Natural killer cell treated with Interleukin-12 subunit alpha and Interleukin-12 subunit beta and Interleukin-15 and Interleukin-18, amount 100 ng/mL, for 72 hours (primary cell): ENCODE data around the gene DPP9. TPM values are rescaled to one million over a fixed set of nuclear protein-coding genes. Genes with fewer than 3 reads are reported as not detected.
"Not testable (repeated sequence)": the region's sequence is repeated elsewhere in the genome, so short reads cannot be mapped to it uniquely, and the experiment has no call there.

Source experiments
- ATAC-seq, 2 donors: fragments of 150-1000 bp; cut with Tn5 transposase in 1 of 2; sonication (Bioruptor Pico), chemical (Tn5 transposase) in 1 of 2; 2 replicates each; pipeline ENCODE4 v1.10.0; 2021
- DNase-seq: peaks from one replicate; pipeline ENCODE4 v3.0.0; 2022; ENCODE audit warnings: low spot score
- H3K27ac Mint-ChIP-seq, 2 donors: 1 replicate in 1 of 2; 2 replicates in 1 of 2; pipeline ENCODE4 v1.8.0; 2022; ENCODE audit warnings: mixed read lengths in 2 of 2, mild to moderate bottlenecking in 1 of 2, moderate library complexity in 1 of 2
- H3K27me3 Mint-ChIP-seq, 2 donors: 1 replicate in 1 of 2; 2 replicates in 1 of 2; pipeline ENCODE4 v1.8.0; 2022; ENCODE audit warnings: mixed read lengths in 2 of 2
- H3K36me3 Mint-ChIP-seq: one replicate; pipeline ENCODE4 v1.8.0; 2022; ENCODE audit warnings: mixed read lengths
- H3K4me1 Mint-ChIP-seq, 2 donors: 1 replicate in 1 of 2; 2 replicates in 1 of 2; pipeline ENCODE4 v1.8.0; 2022; ENCODE audit warnings: low read depth in 2 of 2, mixed read lengths in 2 of 2, mild to moderate bottlenecking in 1 of 2
- H3K4me3 Mint-ChIP-seq: one replicate; pipeline ENCODE4 v1.8.0; 2022; ENCODE audit warnings: mixed read lengths
- H3K9me3 Mint-ChIP-seq: 2 replicates; pipeline ENCODE4 v1.8.0; 2022; ENCODE audit warnings: mixed read lengths
- total RNA-seq, 2 donors: library from RNA; stranded (reverse); gene quantifications; one replicate each; pipeline ENCODE4 v1.2.3, GENCODE V29; 2022

The DPP9 gene
- total RNA-seq, 2 donors from 2014 or later = 125 to 175 TPM

DNA sequence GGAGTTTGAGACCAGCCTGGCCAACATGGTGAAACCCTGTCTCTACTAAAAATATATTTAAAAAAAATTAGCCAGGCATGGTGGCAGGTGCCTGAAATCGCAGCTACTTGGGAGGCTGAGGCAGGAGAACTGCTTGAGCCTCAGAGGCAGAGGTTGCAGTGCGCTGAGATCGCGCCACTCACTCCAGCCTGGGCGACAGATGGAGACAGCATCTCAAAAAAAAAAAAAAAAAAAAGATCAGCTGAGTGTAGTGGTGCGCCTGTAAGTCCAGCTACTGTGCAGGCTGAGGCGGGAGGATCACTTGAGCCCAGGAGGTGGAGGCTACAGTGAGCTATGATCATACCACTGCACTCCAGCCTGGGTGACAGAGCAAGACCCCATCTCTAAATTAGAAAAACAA is 43.6 kb downstream of the DPP9 start:
- not testable (repeated sequence) for H3K4me1 Mint-ChIP-seq, H3K9me3 Mint-ChIP-seq, H3K27me3 Mint-ChIP-seq, DNase-seq, H3K27ac Mint-ChIP-seq, H3K4me3 Mint-ChIP-seq, ATAC-seq, H3K36me3 Mint-ChIP-seq

DNA sequence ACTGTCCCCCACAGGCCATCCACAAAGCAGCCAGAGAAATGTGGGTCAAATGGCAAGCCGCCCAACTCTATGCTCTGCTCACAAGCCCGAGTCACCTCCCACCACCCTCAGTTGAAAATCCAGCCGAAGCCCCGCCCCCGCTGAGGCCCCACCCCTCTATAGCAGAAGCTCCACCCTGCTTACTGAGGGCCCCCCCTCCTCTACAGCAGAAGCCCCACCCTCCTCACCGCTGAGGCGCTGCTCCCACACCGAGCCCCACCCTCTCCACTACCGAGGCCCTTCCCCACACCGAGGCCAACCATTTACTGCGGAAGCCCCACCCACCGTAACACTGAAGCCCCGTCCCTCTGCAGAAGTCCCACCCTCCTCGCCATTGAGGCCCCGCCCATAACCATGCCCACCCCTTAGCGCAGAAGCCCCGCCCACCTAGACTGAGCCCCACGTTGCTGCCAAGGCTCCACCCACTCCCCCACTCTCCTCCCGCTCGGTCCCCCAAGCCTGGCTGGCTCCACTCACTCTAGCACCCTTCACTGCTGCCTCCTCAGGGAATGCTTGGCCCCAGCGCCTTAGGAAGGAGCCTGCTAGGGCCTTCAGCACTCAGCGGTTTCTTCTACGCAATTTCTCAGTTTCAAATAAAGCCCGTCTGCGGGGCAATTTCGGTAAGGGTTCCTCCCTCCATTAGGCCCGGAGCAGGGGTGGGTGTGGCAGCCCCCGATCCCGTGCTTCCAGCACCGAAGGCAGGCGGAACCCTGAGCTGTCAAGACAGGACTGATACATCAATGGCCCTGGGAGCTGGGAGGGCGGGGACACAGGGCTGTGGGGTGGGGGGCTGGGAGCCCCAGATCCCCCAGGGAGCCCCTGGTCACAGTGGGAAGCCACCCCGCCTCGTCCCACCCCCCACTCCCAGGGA is 44.5 kb downstream of the DPP9 start:
- ATAC-seq = peak; percentile 32 to 59
- no peak for DNase-seq
- Mint-ChIP-seq H3K27me3 (no peaks in the 10 kb centered on the region), H3K4me1 (no peaks in the 10 kb centered on the region), H3K27ac (peak overlapping the region in 1 of 2 donors; percentile 45), H3K9me3 (no peaks in the 10 kb centered on the region), H3K4me3 (no peak overlapping the region), H3K36me3 (no peaks in the 10 kb centered on the region)

GRCh38 chr19:4676955-4677731 is 46.5 kb downstream of the DPP9 start:
- H3K9me3 Mint-ChIP-seq = no peaks in the 10 kb centered on the region
- no peaks in the 10 kb centered on the region for H3K27me3 Mint-ChIP-seq
- no peaks in the 10 kb centered on the region for H3K4me1 Mint-ChIP-seq
- no peak overlapping the region for H3K27ac Mint-ChIP-seq
- H3K4me3 Mint-ChIP-seq = no peak overlapping the region
- ATAC-seq (no peak), DNase-seq (no peak)
- H3K36me3 Mint-ChIP-seq = no peaks in the 10 kb centered on the region

DNA sequence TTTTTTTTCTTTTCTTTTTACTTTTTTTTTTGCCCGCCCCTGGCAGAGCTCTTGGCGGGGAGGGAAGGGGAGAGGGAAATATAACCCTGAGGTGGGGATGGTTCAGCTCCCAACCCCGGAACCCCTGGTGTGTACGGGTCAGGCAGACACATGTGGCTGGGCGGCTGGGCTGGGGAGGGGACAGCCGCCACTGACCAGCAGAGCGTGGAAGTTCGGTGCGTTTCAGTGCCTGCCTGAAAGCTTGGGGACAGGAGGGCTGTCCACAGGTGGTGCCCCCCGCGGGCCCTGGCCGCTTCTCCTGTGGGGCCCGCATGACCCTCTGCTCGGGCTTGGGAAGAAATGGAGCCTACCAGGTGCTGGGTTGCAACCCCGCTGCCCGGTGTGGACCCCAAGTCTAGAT is 48.3 kb downstream of the DPP9 start:
- no peaks in the 10 kb centered on the region for H3K27me3 Mint-ChIP-seq

DNA sequence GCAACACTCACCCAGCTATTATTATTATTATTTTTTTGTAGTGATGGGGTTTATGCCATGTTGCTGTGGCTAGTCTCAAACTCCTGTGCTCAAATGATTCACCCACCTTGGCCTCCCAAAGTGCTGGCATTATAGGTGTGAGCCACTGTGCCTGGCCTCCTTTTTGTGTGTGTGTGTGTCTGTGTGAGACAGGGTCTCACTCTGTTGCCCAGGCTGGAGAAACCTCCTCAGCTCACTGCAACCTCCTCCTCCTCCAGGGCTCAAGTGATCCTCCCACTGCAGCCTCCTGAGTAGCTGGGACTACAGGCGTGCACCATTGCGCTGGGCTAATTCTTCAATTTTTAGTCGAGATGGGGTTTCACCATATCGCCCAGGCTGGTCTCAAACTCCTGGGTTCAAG is 49.9 kb downstream of the DPP9 start:
- Mint-ChIP-seq H3K27me3 (no peaks in the 10 kb centered on the region), H3K9me3 (no peaks in the 10 kb centered on the region), H3K36me3 (no peaks in the 10 kb centered on the region), H3K27ac (peak overlapping the region in 1 of 2 donors; percentile 42), H3K4me1 (peaks cover 0 to 9% of the 10 kb centered on the region in 2 donors), H3K4me3 (no peak overlapping the region)
- no peak for ATAC-seq
- no peak for DNase-seq

More for the DNA sequence above, 48.3 kb downstream of the DPP9 start:
- no peak overlapping the region for H3K27ac Mint-ChIP-seq
- H3K9me3 Mint-ChIP-seq = no peaks in the 10 kb centered on the region
- no peaks in the 10 kb centered on the region for H3K36me3 Mint-ChIP-seq
- no peak overlapping the region for H3K4me3 Mint-ChIP-seq
- ATAC-seq (no peak), DNase-seq (no peak)
- H3K4me1 Mint-ChIP-seq = no peaks in the 10 kb centered on the region

DNA sequence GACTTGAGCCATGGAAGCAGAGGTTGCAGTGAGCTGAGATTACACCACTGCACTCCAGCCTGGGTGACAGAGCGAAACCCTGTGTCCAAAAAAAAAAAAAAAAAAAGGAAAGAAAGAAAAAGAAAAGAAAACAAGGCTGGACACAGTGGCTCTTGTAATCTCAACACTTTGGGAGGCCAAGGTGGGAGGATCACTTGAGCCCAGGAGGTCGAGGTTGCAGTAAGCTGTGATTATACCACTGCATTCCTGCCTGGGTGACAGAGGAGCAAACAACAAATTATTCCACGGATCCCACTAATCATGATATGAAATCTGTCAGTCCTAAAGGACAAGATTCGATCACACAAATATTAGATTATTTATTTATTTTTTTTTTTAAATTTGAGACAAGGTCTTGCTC is 50.4 kb downstream of the DPP9 start:
- DNase-seq (no peak), ATAC-seq (no peak)
- Mint-ChIP-seq H3K27me3 (no peaks in the 10 kb centered on the region), H3K4me3 (no peak overlapping the region), H3K36me3 (peaks cover 5% of the 10 kb centered on the region), H3K9me3 (no peaks in the 10 kb centered on the region), H3K27ac (no peak overlapping the region), H3K4me1 (peaks cover 5 to 13% of the 10 kb centered on the region in 2 donors)

DNA sequence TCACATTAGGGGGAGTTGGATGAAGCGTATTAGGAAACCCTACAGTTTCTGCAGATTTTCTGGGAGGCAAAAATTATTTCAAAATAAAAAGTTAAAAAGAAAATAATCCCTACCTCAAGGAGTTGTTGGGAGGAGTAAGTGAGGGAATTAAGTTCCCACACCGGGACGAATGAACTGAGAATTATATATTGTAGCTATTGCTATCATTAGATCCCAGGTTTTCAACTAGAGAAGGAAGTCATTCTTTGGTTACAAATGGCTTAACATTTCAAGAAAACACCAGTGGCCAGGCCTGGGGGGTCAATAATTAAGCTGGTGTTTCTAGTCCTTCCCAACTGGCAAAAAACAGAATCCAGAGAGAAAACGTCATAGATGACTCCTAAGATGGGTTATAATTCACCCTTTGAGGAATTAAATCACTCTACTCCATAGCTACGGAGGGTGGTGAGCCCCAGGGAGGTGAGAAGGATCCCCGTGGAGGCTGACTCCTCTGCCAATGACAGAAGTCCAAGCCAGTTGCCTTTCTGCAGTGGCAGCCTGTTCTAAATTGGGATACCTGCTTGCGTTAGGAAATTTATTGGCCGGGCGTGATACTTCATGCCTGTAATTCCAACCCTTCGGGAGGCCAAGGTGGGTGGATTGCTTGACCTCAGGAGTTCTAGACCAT is 52.3 kb downstream of the DPP9 start:
- peaks cover 6% of the 10 kb centered on the region for H3K36me3 Mint-ChIP-seq
- H3K27me3 Mint-ChIP-seq = no peaks in the 10 kb centered on the region
- no peak for ATAC-seq
- peaks cover 6 to 15% of the 10 kb centered on the region in 2 donors for H3K4me1 Mint-ChIP-seq
- no peak overlapping the region for H3K27ac Mint-ChIP-seq
- H3K9me3 Mint-ChIP-seq = no peaks in the 10 kb centered on the region
- peak overlapping the region; percentile 11 for H3K4me3 Mint-ChIP-seq
- no peak for DNase-seq

DNA sequence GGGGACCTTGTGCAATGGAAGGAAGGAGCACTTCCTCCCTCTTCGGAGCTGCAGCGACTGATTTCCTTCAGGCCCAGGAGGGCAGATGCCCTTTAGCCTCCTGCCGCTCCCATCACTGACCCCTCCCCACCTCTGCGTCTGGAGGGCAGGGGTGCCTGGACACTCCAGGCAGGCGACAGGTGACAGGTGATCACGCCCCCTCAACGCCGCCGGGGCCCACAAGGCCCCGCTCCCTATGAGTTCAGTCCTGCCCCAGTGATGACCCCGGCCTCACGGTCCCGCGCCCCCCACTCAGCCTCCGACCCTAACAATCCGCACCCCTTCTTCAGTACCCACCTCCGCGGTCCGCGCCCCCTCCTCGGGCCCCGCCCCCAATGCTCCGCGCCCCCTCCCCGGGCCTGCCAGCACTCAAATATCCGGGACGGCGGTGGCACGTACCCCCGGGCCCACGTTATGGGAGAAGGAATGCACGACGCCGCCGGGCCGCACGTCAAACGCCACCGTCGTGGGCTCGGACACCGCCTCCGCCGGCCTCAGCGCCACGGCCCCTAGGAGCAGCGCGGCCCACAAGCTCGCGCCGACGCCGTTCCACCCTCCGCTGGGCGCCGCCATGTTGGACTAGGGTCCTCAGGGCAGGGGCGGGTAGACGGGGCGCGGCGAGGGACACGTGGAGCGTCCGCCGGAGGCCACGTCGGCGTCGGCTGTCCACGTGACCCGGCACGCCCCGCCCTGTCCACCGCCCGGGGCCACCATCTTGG is 53.7 kb downstream of the DPP9 start, which contains the start of gene MYDGF:
Gene MYDGF, minus strand, starts transcription at position 620 of the 758 bp plus-strand sequence. Its CDS starts 8 bp downstream, at position 612.
- Mint-ChIP-seq H3K4me3 (peak within 1 kb of the TSS; percentile 86), H3K27me3 (no peaks in the 10 kb centered on the region), H3K9me3 (no peaks in the 10 kb centered on the region), H3K36me3 (peaks cover 6% of the 10 kb centered on the region), H3K27ac (peak within 1 kb of the TSS; percentile 79 to 92), H3K4me1 (peaks cover 6 to 15% of the 10 kb centered on the region in 2 donors)
- peak; percentile 96 for DNase-seq
- peak; percentile 99 for ATAC-seq

DNA sequence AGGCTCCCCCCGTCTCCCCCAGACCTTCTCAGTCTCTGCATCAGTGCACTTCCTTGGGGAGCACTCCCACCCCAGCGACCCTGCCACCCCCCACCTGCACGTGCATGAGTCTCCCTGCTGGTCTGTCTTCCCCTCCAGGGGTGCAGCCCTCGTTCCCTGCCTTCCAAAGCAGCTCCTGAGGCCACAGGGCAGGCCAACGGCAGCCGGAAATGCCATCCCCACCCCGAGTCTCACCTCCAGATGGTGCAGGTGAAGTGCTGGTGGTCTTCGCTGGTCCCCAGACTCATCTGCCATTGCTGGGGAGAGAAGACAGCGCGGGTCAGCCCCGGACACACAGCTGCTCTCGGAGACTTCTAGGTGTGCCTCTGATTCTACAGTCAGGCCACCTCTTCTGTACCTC is 59.0 kb downstream of the DPP9 start:
- ATAC-seq (no peak), DNase-seq (no peak)
- Mint-ChIP-seq H3K27me3 (no peaks in the 10 kb centered on the region), H3K9me3 (no peaks in the 10 kb centered on the region), H3K27ac (no peak overlapping the region), H3K4me1 (peaks cover 17 to 22% of the 10 kb centered on the region in 2 donors), H3K4me3 (no peak overlapping the region), H3K36me3 (peaks cover 6% of the 10 kb centered on the region)

DNA sequence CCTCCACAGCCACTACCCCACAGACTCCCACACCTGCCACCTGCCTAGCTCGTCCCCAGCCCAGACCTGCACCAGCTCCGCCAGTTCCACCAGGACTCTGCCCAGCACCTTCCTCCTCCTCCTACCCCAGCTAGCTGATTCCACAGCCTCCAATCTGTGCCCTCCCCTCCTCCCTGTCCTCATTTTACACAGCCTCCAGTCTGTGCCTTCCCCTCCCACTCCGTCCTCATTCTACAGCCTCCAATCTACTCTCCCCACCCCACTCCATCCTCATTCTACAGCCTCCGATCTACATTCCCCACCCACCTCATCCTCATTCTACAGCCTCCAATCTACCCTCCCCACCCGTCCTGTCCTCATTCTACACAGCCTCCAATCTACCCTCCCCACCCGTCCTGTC is 60.8 kb downstream of the DPP9 start:
- Mint-ChIP-seq H3K4me1 (peaks cover 13 to 17% of the 10 kb centered on the region in 2 donors), H3K4me3 (no peak overlapping the region), H3K27ac (no peak overlapping the region), H3K36me3 (no peaks in the 10 kb centered on the region), H3K27me3 (no peaks in the 10 kb centered on the region), H3K9me3 (no peaks in the 10 kb centered on the region)
- DNase-seq (no peak), ATAC-seq (no peak)

- DNase-seq (no peak), ATAC-seq (no peak)
- Mint-ChIP-seq H3K27ac (no peak overlapping the region), H3K36me3 (no peaks in the 10 kb centered on the region), H3K9me3 (no peaks in the 10 kb centered on the region), H3K27me3 (no peaks in the 10 kb centered on the region), H3K4me3 (no peak overlapping the region), H3K4me1 (peaks cover 13 to 17% of the 10 kb centered on the region in 2 donors)
Measured at GRCh38 chr19:4662020-4662695, 61.5 kb downstream of the DPP9 start.

GRCh38 chr19:4660993-4661392 is 62.6 kb downstream of the DPP9 start:
- H3K4me1 Mint-ChIP-seq = peaks cover 13 to 17% of the 10 kb centered on the region in 2 donors
- H3K27ac Mint-ChIP-seq = peak overlapping the region in 1 of 2 donors; percentile 25
- H3K4me3 Mint-ChIP-seq = no peak overlapping the region
- H3K27me3 Mint-ChIP-seq = no peaks in the 10 kb centered on the region
- no peaks in the 10 kb centered on the region for H3K36me3 Mint-ChIP-seq
- DNase-seq (no peak), ATAC-seq (peak; percentile 31 to 34)
- H3K9me3 Mint-ChIP-seq = no peaks in the 10 kb centered on the region
